H1 (cell line): Measurements from ENCODE around the gene AMPH. TPM values are rescaled to one million over a fixed set of nuclear protein-coding genes. Genes with fewer than 3 reads are reported as not detected.

Experiments used
- CBX5 ChIP-seq: fragments of 300-800, 300-1000 bp; sonication (generic); IDR thresholded peaks from 2 replicates; pipeline ENCODE4 v1.7.1; 2016; ENCODE audit warnings: antibody characterized with exemption, low read length, low read depth
- EGR1 ChIP-seq: IDR thresholded peaks from 2 replicates; pipeline ENCODE4 v1.6.1; 2011; ENCODE audit warnings: low read depth, low read length, borderline replicate concordance
- KDM5A ChIP-seq: fragments of 200-600 bp; IDR thresholded peaks from 2 replicates; pipeline ENCODE4 v1.7.1; 2012; ENCODE audit warnings: mild to moderate bottlenecking, low read length, inconsistent platforms, mixed read lengths
- RFX5 ChIP-seq: IDR thresholded peaks from 2 replicates; pipeline ENCODE4 v1.6.1; 2011; ENCODE audit warnings: low read depth, low read length, improper control_type of control experiment, borderline replicate concordance
- SAP30 ChIP-seq: fragments of 300-600 bp; sonication (generic); IDR thresholded peaks from 2 replicates; pipeline ENCODE4 v1.7.1; 2012; ENCODE audit warnings: low read length, moderate library complexity, mild to moderate bottlenecking, inconsistent platforms; ENCODE audit not compliant: insufficient read depth, insufficient replicate concordance
- polyA plus RNA-seq, 7 experiments: library from polyadenylated mRNA; depleted of rRNA in 3 of 7; stranded (reverse) in 5 of 7; unstranded in 2 of 7; fragments of >200 nt in 5 of 7; fragments of 200-250 nt in 2 of 7; gene quantifications; 1 replicate in 5 of 7; 2 replicates in 1 of 7; 4 replicates in 1 of 7; pipeline versions ENCODE4 v1.2.1 to v1.2.3, GENCODE V29; 2011 to 2013; ENCODE audit warnings: missing spikeins in 2 of 7, mixed read lengths in 2 of 7
- total RNA-seq: library from RNA; stranded (reverse); fragmentation: NEBNext Ultra II Directional; extraction: Animal tissue kit (Norgen Biotek cat#: 25700); gene quantifications from 2 replicates; pipeline ENCODE4 v1.2.1, GENCODE V29; 2021
- TF ChIP-seq, protein P1 (sequence below): fragments of 300-600 bp; sonication (generic); IDR thresholded peaks from 2 replicates; pipeline ENCODE4 v1.7.1; 2012; ENCODE audit warnings: low read length, moderate library complexity, mild to moderate bottlenecking, inconsistent platforms; ENCODE audit not compliant: insufficient replicate concordance
- TF ChIP-seq, protein P2 (sequence below): IDR thresholded peaks from 2 replicates; pipeline ENCODE4 v1.6.1; 2012; ENCODE audit warnings: inconsistent platforms

The AMPH gene
- total and polyA plus RNA-seq, 2 of the 8 experiments (the other 6 are each of a cell fraction or from before 2014, with no cell fraction given) = 7.3 to 12.2 TPM

DNA sequence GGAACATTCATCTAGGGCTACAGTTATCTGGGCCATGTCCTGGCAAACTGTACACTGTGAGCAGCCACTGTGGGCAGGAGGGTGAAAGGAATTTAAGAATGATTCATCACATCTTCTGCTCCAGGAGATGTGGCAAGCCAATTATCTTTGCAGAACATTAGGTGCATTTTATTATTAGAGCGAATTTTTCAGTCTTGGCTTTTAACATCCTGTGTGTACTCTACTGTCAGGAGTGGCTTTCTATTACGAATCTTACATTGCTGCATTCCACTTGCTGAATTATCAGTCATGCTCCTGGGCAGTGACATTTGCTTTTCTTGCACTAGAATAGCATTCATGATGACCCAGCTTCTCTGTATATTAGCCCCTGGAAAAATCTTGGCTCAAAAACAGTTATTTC lies 248.5 kb downstream of the AMPH start (continued):
- TF ChIP-seq, protein P1, sequence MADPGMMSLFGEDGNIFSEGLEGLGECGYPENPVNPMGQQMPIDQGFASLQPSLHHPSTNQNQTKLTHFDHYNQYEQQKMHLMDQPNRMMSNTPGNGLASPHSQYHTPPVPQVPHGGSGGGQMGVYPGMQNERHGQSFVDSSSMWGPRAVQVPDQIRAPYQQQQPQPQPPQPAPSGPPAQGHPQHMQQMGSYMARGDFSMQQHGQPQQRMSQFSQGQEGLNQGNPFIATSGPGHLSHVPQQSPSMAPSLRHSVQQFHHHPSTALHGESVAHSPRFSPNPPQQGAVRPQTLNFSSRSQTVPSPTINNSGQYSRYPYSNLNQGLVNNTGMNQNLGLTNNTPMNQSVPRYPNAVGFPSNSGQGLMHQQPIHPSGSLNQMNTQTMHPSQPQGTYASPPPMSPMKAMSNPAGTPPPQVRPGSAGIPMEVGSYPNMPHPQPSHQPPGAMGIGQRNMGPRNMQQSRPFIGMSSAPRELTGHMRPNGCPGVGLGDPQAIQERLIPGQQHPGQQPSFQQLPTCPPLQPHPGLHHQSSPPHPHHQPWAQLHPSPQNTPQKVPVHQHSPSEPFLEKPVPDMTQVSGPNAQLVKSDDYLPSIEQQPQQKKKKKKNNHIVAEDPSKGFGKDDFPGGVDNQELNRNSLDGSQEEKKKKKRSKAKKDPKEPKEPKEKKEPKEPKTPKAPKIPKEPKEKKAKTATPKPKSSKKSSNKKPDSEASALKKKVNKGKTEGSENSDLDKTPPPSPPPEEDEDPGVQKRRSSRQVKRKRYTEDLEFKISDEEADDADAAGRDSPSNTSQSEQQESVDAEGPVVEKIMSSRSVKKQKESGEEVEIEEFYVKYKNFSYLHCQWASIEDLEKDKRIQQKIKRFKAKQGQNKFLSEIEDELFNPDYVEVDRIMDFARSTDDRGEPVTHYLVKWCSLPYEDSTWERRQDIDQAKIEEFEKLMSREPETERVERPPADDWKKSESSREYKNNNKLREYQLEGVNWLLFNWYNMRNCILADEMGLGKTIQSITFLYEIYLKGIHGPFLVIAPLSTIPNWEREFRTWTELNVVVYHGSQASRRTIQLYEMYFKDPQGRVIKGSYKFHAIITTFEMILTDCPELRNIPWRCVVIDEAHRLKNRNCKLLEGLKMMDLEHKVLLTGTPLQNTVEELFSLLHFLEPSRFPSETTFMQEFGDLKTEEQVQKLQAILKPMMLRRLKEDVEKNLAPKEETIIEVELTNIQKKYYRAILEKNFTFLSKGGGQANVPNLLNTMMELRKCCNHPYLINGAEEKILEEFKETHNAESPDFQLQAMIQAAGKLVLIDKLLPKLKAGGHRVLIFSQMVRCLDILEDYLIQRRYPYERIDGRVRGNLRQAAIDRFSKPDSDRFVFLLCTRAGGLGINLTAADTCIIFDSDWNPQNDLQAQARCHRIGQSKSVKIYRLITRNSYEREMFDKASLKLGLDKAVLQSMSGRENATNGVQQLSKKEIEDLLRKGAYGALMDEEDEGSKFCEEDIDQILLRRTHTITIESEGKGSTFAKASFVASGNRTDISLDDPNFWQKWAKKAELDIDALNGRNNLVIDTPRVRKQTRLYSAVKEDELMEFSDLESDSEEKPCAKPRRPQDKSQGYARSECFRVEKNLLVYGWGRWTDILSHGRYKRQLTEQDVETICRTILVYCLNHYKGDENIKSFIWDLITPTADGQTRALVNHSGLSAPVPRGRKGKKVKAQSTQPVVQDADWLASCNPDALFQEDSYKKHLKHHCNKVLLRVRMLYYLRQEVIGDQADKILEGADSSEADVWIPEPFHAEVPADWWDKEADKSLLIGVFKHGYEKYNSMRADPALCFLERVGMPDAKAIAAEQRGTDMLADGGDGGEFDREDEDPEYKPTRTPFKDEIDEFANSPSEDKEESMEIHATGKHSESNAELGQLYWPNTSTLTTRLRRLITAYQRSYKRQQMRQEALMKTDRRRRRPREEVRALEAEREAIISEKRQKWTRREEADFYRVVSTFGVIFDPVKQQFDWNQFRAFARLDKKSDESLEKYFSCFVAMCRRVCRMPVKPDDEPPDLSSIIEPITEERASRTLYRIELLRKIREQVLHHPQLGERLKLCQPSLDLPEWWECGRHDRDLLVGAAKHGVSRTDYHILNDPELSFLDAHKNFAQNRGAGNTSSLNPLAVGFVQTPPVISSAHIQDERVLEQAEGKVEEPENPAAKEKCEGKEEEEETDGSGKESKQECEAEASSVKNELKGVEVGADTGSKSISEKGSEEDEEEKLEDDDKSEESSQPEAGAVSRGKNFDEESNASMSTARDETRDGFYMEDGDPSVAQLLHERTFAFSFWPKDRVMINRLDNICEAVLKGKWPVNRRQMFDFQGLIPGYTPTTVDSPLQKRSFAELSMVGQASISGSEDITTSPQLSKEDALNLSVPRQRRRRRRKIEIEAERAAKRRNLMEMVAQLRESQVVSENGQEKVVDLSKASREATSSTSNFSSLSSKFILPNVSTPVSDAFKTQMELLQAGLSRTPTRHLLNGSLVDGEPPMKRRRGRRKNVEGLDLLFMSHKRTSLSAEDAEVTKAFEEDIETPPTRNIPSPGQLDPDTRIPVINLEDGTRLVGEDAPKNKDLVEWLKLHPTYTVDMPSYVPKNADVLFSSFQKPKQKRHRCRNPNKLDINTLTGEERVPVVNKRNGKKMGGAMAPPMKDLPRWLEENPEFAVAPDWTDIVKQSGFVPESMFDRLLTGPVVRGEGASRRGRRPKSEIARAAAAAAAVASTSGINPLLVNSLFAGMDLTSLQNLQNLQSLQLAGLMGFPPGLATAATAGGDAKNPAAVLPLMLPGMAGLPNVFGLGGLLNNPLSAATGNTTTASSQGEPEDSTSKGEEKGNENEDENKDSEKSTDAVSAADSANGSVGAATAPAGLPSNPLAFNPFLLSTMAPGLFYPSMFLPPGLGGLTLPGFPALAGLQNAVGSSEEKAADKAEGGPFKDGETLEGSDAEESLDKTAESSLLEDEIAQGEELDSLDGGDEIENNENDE = no peak
- TF ChIP-seq, protein P2, sequence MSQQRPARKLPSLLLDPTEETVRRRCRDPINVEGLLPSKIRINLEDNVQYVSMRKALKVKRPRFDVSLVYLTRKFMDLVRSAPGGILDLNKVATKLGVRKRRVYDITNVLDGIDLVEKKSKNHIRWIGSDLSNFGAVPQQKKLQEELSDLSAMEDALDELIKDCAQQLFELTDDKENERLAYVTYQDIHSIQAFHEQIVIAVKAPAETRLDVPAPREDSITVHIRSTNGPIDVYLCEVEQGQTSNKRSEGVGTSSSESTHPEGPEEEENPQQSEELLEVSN = no peak
- TF ChIP-seq RFX5 (no peak), KDM5A (no peak), EGR1 (no peak), CBX5 (no peak), SAP30 (no peak)
